Transverse colon (tissue), 4 donors: ENCODE results near the gene SUSD2. TPM values are rescaled to one million over a fixed set of nuclear protein-coding genes. Genes with fewer than 3 reads are reported as not detected.
A peak's percentile ranks its signal among the peaks of the same experiment; 100 is the strongest.

ENCODE experiments used
- DNase-seq: peaks from one replicate; pipeline ENCODE4 v3.0.0-alpha.2; 2019
- H3K27ac ChIP-seq, 4 donors: fragments of 200-600 bp; sonication (generic); 2 replicates each; pipeline ENCODE4 v1.5.1; 2016 to 2018; ENCODE audit warnings: inconsistent platforms in 4 of 4
- H3K27me3 ChIP-seq: fragments of 200-600 bp; sonication (generic); 2 replicates; pipeline ENCODE4 v1.5.1; 2017; ENCODE audit warnings: inconsistent platforms
- H3K36me3 ChIP-seq, 4 donors: fragments of 200-600 bp; sonication (generic); 2 replicates each; pipeline ENCODE4 v1.5.1; 2017 to 2019; ENCODE audit warnings: inconsistent platforms in 4 of 4
- H3K4me1 ChIP-seq, 4 donors: fragments of 200-600 bp; sonication (generic); 2 replicates each; pipeline ENCODE4 v1.5.1; 2017 to 2020; ENCODE audit warnings: inconsistent platforms in 4 of 4
- H3K4me3 ChIP-seq, 4 donors: fragments of 200-600 bp; sonication (generic); 1 replicate in 1 of 4; 2 replicates in 3 of 4; pipeline versions ENCODE4 v1.5.1 to v1.6.1; 2017 to 2019; ENCODE audit warnings: inconsistent platforms in 4 of 4
- H3K9me3 ChIP-seq, 2 donors: fragments of 200-600 bp; sonication (generic); 2 replicates each; pipeline ENCODE4 v1.5.1; 2017 to 2019; ENCODE audit warnings: inconsistent platforms in 2 of 2
- CTCF ChIP-seq, 5 experiments: fragments of 200-600 bp in 3 of 5; fragments of 450-650 bp in 2 of 5; sonication (generic) in 3 of 5; IDR thresholded peaks; 1 replicate in 2 of 5; 2 replicates in 3 of 5; pipeline ENCODE4 v1.5.1; 2016 to 2017; ENCODE audit warnings: antibody characterized with exemption in 5 of 5, inconsistent platforms in 3 of 5, mild to moderate bottlenecking in 2 of 5, moderate library complexity in 1 of 5
- EP300 ChIP-seq: sonication (generic); formaldehyde crosslinking; IDR thresholded peaks from one replicate; pipeline ENCODE4 v1.6.1; 2017; ENCODE audit warnings: antibody characterized with exemption, low read depth
- POLR2A ChIP-seq: fragments of 450-650 bp; IDR thresholded peaks from one replicate; pipeline ENCODE4 v1.6.1; 2016; ENCODE audit warnings: antibody characterized with exemption, mild to moderate bottlenecking, moderate library complexity
- POLR2AphosphoS5 ChIP-seq, 3 donors: sonication (generic); formaldehyde crosslinking; IDR thresholded peaks; one replicate each; pipeline ENCODE4 v1.6.1; 2016; ENCODE audit warnings: antibody characterized with exemption in 3 of 3
- WGBS, 2 donors: methylation state at CpG; one replicate each; pipeline ENCODE4 v1.1.5; 2018; ENCODE audit warnings: low coverage in 1 of 2; 5-methylcytosine and 5-hydroxymethylcytosine counted together
- in situ Hi-C, 4 donors: fragments of 200-750 bp; cut with MboI; loops; one replicate each; pipeline versions ENCODE4 v1.15.0 to v1.15.1; 2017; ENCODE audit warnings: low sequenced_read_pairs in 3 of 4, low pct_ligation_motif_present in 1 of 4, low pct_unique_long_range_greater_than_20kb in 1 of 4
- intact Hi-C: fragments of 100-400 bp; cut with DNase I; formaldehyde crosslinking; loops from one replicate; pipeline ENCODE4 v1.15.1; 2023; ENCODE audit warnings: low total_unique reads
- total RNA-seq, 4 donors: library from RNA; depleted of rRNA; stranded (reverse); fragments of >200 nt; gene quantifications; one replicate each; pipeline ENCODE4 v1.1.0, GENCODE V29; 2016

The SUSD2 gene
- total RNA-seq, 4 donors from 2014 or later, result 0.37 to 67.7 (median 3.8) TPM

GRCh38 chr22:24142241-24142640 is 39.0 kb upstream of the SUSD2 start:
- DNase-seq, result no peak
- Histone ChIP-seq H3K9me3 (no peaks in the 10 kb centered on the region), H3K36me3 (no peaks in the 10 kb centered on the region), H3K4me3 (no peak overlapping the region), H3K27me3 (no peaks in the 10 kb centered on the region), H3K4me1 (peaks cover 26 to 59% (median 30%) of the 10 kb centered on the region in 4 donors), H3K27ac (peak overlapping the region in 1 of 4 donors; percentile 19)
- TF ChIP-seq POLR2AphosphoS5 (IDR thresholded peaks at IDR 0.05), result no peak
- no peak for TF ChIP-seq EP300
- TF ChIP-seq POLR2A, result no peak
- TF ChIP-seq CTCF (IDR thresholded peaks at IDR 0.05), result no peak
- in situ Hi-C loops (no loop called here), intact Hi-C loops (no loop called here)
- WGBS, 2 donors, result 83% methylated on average over 2 of the region's 2 CpGs; no CpG with 5 or more reads in 1 of the 2 donors

GRCh38 chr22:24142831-24143230 is 38.5 kb upstream of the SUSD2 start:
- Histone ChIP-seq H3K27ac (peak overlapping the region in 1 of 4 donors; percentile 19), H3K4me3 (no peak overlapping the region), H3K9me3 (no peaks in the 10 kb centered on the region), H3K4me1 (peaks cover 29 to 59% (median 33%) of the 10 kb centered on the region in 4 donors), H3K36me3 (no peaks in the 10 kb centered on the region), H3K27me3 (no peaks in the 10 kb centered on the region)
- in situ Hi-C loops (no loop called here), intact Hi-C loops (no loop called here)
- TF ChIP-seq POLR2AphosphoS5 (IDR thresholded peaks at IDR 0.05) (no peak), POLR2A (no peak), EP300 (no peak), CTCF (IDR thresholded peaks at IDR 0.05) (no peak)
- WGBS, 2 donors, result 100% methylated on average over 3 of the region's 3 CpGs; no CpG with 5 or more reads in 1 of the 2 donors
- DNase-seq, result no peak

- TF ChIP-seq CTCF (IDR thresholded peaks at IDR 0.05) (no peak), EP300 (no peak), POLR2AphosphoS5 (IDR thresholded peaks at IDR 0.05) (no peak), POLR2A (no peak)
- DNase-seq, result no peak
- in situ Hi-C loops, result no loop called here
- no peaks in the 10 kb centered on the region for H3K27me3 ChIP-seq
- H3K9me3 ChIP-seq, result no peaks in the 10 kb centered on the region
- intact Hi-C loops, result no loop called here
- WGBS, 2 donors, result 91% methylated on average over 1 of the region's 1 CpG; no CpG with 5 or more reads in 1 of the 2 donors
- peaks cover 40 to 71% (median 43%) of the 10 kb centered on the region in 4 donors for H3K4me1 ChIP-seq
- H3K36me3 ChIP-seq, result no peaks in the 10 kb centered on the region
- H3K4me3 ChIP-seq, result no peak overlapping the region
- H3K27ac ChIP-seq, result peak overlapping the region in 2 of 4 donors; percentile 88 to 93
Observed at GRCh38 chr22:24144056-24144777, 37.1 kb upstream of the SUSD2 start.

GRCh38 chr22:24144778-24145085 is 36.6 kb upstream of the SUSD2 start:
- H3K36me3 ChIP-seq, result no peaks in the 10 kb centered on the region
- TF ChIP-seq POLR2A (no peak), CTCF (IDR thresholded peaks at IDR 0.05) (no peak), EP300 (no peak), POLR2AphosphoS5 (IDR thresholded peaks at IDR 0.05) (no peak)
- no peak overlapping the region for H3K4me3 ChIP-seq
- H3K27ac ChIP-seq, result peak overlapping the region in 3 of 4 donors; percentile 86 to 93 (median 88)
- no peaks in the 10 kb centered on the region for H3K9me3 ChIP-seq
- DNase-seq, result no peak
- 64% methylated on average over 2 of the region's 2 CpGs; no CpG with 5 or more reads in 1 of the 2 donors for WGBS, 2 donors
- intact Hi-C loops (no loop called here), in situ Hi-C loops (no loop called here)
- no peaks in the 10 kb centered on the region for H3K27me3 ChIP-seq
- peaks cover 40 to 72% (median 43%) of the 10 kb centered on the region in 4 donors for H3K4me1 ChIP-seq
